Testis (tissue), 2 donors: Measurements from ENCODE around the gene GSTA3.

Experiments used
- CTCF ChIP-seq, 3 experiments: fragments of 450-650 bp in 2 of 3; fragments of 200-600 bp in 1 of 3; sonication (generic) in 1 of 3; IDR thresholded peaks; one replicate each; pipeline ENCODE4 v1.5.1; 2016 to 2019; ENCODE audit warnings: antibody characterized with exemption in 3 of 3, mild to moderate bottlenecking in 2 of 3, moderate library complexity in 1 of 3
- POLR2A ChIP-seq: fragments of 450-650 bp; IDR thresholded peaks from one replicate; pipeline ENCODE4 v1.6.1; 2017; ENCODE audit warnings: antibody characterized with exemption, mild to moderate bottlenecking, moderate library complexity

GRCh38 chr6:52927451-52927850, 18.0 kb upstream of the GSTA3 start:
- no peak for TF ChIP-seq CTCF (IDR thresholded peaks at IDR 0.05)
- TF ChIP-seq POLR2A, result no peak
